Central memory CD4-positive, alpha-beta T cell (primary cell): ENCODE results near the gene PDZRN4.

Experiments used
- DNase-seq: peaks from one replicate; pipeline ENCODE4 v3.0.0; 2022

Gene PDZRN4

DNA sequence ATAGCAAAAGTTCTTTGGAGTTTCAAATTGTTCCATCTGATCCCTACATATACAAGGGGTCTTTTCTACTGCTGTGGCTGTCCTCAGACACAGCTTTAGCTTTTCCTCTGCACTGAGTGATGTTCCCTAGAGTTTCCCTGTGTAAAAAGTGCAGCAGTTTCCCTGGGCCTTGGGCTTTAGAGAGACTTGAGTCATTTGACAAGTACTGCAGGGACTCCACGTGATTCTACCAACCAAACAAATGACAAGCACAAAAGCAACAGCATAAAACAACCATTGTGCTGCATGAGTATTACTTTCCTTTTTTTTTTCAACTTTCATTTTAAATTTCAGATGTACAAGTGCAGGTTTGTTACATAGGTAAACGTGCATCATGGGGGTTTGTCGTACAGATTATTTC lies 272.8 kb downstream of the PDZRN4 start:
- DNase-seq: no peak

DNA sequence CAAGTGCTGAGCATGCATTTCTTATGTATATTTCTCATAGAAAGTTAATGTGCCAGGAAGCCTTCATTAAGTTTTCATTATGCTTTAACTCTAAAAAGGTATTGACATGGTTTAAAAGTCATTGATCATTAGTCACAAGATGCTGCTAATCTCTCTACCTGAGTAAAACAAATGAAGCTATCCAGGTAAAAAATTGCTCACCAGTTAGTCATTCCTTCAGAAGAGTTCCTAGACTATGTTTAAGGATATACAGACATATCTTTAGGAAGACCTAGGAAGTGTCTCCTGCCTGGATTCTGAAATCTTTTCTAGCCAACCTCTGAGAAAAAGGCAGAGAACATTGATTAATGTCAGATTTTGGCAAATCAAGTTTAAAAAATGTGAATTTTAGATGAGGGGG lies 274.2 kb downstream of the PDZRN4 start:
- DNase-seq: no peak

DNA sequence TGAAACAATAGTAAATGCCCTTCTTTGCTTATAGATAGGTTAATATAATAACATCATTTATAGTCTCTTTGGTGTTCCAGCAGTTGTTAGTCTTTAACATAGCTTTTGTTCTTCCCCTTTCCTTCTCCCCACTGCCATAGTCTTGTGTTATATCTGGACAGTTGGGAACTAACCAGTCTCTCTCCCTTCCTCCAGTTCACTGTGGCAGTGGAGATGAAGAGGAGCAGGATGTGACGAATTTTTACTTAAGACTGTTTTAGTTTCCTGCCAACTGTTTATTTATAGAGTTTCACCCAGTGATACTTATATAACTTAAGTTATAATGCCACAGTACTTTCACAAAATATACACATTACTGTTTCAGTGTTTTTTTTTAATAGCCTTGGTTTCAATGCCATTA lies 277.4 kb downstream of the PDZRN4 start:
- DNase-seq: no peak

DNA sequence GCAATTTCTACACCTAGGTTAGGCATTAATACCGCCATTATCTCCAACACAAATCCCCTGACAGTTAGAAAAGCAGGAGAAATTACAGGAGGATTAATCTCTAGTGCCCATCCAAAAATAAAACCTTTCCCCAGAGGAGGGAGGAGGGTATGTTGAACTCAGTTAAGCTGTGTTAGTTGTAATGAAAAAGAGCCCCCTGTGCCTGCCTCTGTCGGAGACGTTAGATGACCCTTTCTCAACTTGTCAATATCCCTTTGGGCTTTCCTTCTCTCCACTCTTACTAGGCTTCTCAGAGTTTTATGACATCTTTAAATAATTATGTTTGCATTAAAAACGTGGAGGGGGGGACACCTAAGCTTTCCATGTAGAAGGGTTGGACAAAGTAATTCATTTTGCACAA lies 278.2 kb downstream of the PDZRN4 start:
- DNase-seq: no peak

DNA sequence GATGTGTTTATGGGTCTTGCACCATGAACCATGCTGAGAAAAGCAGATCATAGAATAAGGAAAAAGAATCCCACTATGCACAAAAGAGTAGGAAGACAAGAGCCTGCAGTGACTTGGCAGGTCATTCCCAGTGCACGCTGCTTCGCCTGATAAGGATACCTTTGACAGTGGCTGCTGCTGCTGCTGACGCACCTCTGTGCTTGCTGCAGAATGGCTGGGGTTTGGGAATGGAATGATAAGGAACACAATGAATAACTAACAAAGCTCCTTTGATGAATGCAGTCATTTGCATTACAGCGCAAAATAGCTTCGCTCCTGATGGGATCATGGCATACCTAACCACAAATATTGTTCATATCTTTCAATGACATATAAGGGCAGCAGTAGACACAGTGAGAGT lies 278.7 kb downstream of the PDZRN4 start:
- no peak for DNase-seq

GRCh38 chr12:41467591-41468325 lies 279.6 kb downstream of the PDZRN4 start:
- DNase-seq: no peak

DNA sequence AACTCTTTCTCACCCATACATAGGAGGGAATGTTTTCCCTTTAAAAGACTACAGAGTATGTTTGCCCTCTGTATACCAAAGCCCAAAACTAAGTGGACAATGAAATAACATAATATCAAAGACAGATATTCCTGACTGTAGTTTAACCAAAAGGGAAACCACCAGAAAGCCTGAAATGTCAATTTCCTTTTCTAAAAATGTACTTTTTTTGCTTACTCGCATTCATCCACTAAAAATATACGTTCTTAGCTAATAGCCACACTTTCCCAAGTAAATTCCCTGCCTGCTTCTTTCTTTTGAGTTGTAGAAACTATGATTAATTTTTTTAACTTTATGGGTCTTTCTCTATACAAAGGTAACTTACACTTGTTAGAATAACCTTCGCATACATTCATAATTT lies 280.2 kb downstream of the PDZRN4 start:
- DNase-seq: no peak

- no peak for DNase-seq
Observed at GRCh38 chr12:41468756-41469155, 280.6 kb downstream of the PDZRN4 start.

GRCh38 chr12:41473441-41473840 lies 285.3 kb downstream of the PDZRN4 start:
- DNase-seq: no peak

- DNase-seq: no peak
Observed at GRCh38 chr12:41474001-41474400, 285.9 kb downstream of the PDZRN4 start.

GRCh38 chr12:41476499-41477439 lies 288.6 kb downstream of the PDZRN4 start:
- DNase-seq: no peak

DNA sequence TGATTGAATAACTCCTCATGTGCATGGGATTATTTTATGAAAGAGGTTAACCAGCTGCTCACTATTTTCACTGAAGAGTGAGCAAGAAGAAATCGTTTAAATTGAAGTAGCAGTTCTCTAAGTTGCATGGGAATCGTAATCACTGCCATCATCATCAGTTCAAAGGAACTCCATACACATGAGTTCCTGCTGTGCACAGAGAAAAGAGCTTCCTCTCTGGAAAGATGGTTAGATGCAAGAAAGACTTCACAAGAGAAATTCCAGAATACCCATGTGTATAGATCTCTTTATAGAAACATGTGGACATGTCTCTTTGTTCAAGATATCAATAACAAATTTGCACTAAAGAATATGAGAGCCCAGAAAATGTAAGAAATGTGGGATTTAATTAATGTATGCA lies 291.3 kb downstream of the PDZRN4 start:
- no peak for DNase-seq

DNA sequence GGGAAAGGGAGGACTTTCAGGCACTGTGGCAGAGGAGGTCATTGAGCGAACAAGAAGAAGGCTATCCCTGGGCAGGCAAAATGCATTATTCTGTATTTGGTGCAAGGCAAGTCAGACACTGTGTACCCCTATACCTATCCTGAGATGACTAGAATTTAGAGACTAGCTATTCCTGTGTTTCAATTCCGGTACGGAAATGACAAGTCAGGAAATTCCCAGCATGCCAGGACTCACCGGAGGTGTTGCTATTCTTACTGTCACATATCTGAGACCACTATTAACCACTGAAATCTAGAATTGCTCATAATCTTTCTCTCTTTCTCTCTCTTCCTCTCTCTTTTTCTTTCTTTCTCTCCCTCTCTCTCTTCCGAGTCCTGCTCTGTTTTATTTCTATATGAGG lies 297.1 kb downstream of the PDZRN4 start:
- DNase-seq: no peak

DNA sequence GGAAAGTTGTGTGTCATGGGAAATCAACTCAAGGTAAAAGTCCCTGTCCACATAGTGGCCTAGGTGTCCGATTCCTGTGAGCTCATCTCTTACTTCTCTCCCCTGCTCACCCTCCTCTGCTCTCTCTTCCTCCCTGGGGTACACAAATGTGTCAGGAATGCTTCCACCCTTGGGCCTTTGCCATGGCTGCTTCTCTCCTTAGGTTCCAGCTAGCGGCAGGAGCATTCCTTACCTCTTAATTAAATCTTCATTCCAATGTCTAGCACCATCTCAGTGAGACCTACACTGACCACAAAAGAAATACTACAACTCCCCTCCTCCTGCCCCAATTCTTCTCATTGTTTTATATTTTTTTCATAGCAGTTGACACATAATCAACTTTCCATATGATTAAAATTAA lies 298.6 kb downstream of the PDZRN4 start:
- no peak for DNase-seq

DNA sequence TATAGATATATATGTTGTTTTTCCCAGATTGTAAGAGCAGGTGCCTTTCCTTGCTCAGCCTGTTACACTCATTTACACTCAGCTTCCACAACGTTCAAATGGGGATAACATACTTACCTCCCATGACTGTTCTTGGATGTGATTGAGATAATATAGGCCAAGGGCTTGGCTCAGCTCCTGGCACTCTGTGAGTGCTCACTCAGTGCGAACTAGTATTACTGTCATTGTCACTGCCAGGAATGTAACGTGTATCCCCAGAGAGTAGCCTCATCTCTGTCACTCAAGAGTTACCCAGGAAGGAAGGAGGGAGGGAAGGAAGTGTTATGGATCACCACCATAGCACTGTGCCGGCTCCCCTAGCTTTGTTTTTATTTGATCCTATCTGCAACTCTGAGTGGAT lies 307.9 kb downstream of the PDZRN4 start:
- no peak for DNase-seq

DNA sequence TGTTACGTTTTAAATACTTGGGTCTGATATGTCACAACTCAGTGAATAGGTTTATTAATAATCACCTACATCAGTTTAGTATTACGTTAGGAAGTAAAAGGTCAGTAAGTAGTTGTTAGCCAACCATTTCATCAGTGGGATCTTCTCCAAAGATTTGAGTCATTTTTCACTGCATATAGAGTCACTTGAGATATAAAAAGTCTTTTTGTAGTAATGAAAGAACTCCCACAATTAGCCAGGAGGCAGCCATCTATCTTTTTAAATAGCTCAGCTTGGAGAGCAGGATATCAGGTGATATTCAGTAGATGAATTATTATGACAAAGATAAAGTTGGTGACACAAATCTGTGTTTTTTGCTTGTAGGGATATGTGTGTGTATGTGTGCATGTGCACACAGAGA lies 309.3 kb downstream of the PDZRN4 start:
- no peak for DNase-seq

DNA sequence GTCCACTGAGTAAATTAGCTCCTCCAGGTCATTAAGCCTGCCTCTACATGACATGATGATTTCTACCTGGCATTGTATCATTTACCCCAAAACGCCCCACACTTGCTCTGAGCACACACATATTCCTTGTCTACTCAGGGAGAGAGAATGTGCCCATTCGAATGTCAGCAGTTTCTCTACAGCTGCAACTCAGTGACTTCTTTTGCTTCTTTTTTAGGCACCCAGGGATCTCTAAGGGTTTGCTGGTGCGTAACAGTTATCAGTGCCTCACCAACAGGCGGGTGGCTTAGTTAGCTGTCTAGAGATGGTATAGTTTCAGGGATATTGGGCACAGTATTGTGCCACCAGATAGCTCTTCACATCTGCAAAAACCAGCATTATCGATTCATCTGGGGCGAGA lies 316.9 kb downstream of the PDZRN4 start:
- no peak for DNase-seq

GRCh38 chr12:41507286-41507685 lies 319.2 kb downstream of the PDZRN4 start:
- DNase-seq: no peak

- no peak for DNase-seq
Observed at GRCh38 chr12:41509271-41510055, 321.3 kb downstream of the PDZRN4 start.

DNA sequence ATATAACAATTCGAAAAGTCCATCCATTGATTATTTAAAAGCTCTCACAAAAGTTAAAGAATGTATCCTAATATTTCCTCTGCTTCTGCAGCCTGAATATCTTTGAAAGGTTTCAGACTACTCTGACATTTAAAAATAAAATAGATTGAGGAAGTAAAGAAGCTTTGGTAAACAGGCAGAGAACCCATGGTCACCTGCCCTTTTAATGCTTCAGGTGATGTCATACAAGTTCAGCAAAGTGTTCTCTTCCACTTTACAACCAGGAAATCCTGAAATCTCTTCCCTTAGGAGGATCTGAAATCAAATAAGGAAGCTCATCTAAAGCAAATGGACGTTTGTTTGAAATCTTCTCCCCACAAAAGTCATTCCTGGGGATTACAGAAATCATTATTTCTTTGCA lies 322.4 kb downstream of the PDZRN4 start:
- no peak for DNase-seq

- no peak for DNase-seq
Observed at GRCh38 chr12:41511247-41511646, 323.1 kb downstream of the PDZRN4 start.

DNA sequence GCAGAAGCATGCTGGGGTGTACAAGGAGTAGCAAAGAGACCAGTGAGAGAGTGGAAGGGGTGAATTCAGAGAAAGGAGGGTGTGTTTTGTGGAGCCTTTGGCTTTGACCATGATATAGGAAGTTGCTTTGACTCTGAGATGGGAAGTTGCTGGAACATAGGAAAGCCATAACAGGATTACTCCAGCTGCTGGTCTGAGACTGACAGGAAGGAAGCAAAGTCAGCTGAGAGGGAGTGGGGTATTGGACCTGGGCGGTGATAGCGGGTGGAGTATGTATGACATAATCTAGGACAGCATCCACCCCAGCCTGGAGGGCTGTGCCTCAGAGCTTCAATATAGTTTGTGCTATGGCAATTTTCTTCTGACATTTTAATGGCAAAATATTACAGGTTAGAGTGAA lies 324.4 kb downstream of the PDZRN4 start:
- DNase-seq: no peak

GRCh38 chr12:41514021-41514777 lies 326.1 kb downstream of the PDZRN4 start:
- no peak for DNase-seq
